Panc1 (cell line): Measurements from ENCODE around the gene OSBPL5. TPM values are rescaled to one million over a fixed set of nuclear protein-coding genes. Genes with fewer than 3 reads are reported as not detected.

Experiments
- ATAC-seq: fragments of 200-7000 bp; cut with Tn5 transposase; 2 replicates; pipeline ENCODE4 v1.9.1; 2020; ENCODE audit warnings: mild to moderate bottlenecking, moderate library complexity
- BruUV-seq: library from RNA; stranded (reverse); fragments of 400-500 nt; replicated peaks from 2 replicates; lab custom pipeline; 2021; lab: Mats Ljungman, UMichigan
- CTCF ChIA-PET: fragments of 300-600 bp; sonication (Branson Sonifier 250); formaldehyde crosslinking; loops from one replicate; lab custom pipeline; 2022; ENCODE audit warnings: antibody characterized with exemption; lab: Charles Lee
- POLR2A ChIA-PET: fragments of 300-600 bp; sonication (Branson Sonifier 250); formaldehyde crosslinking; loops from one replicate; lab custom pipeline; 2022; ENCODE audit warnings: antibody characterized with exemption; lab: Charles Lee
- DNase-seq: peaks from one replicate; pipeline ENCODE4 v3.0.0-alpha.2; 2010; ENCODE audit warnings: low read depth, low spot score
- H3K27ac ChIP-seq: 2 replicates; pipeline ENCODE4 v1.5.1; 2011; ENCODE audit warnings: mild to moderate bottlenecking, low read length, inconsistent platforms
- H3K27me3 ChIP-seq: fragments of 200-500 bp; sonication (Bioruptor generic); 2 replicates; pipeline ENCODE4 v1.6.0; 2014; ENCODE audit warnings: low read length, inconsistent platforms; ENCODE audit not compliant: control insufficient read depth, insufficient read depth
- H3K36me3 ChIP-seq: fragments of 200-500 bp; sonication (Bioruptor generic); 2 replicates; pipeline ENCODE4 v1.5.1; 2014; ENCODE audit warnings: inconsistent platforms, mild to moderate bottlenecking, low read length, moderate library complexity; ENCODE audit not compliant: control insufficient read depth, insufficient read depth
- H3K4me1 ChIP-seq: 2 replicates; pipeline ENCODE4 v1.5.1; 2011; ENCODE audit warnings: inconsistent platforms, mild to moderate bottlenecking, low read length, moderate library complexity; ENCODE audit not compliant: control insufficient read depth, insufficient read depth
- H3K4me3 ChIP-seq, 2 experiments: 2 replicates each; pipeline ENCODE4 v1.5.1; 2011 to 2012; ENCODE audit warnings: low read depth in 2 of 2, low read length in 2 of 2, mild to moderate bottlenecking in 2 of 2, inconsistent platforms in 1 of 2, moderate library complexity in 1 of 2
- H3K9me3 ChIP-seq: fragments of 200-500 bp; sonication (Bioruptor generic); 2 replicates; pipeline ENCODE4 v1.5.1; 2014; ENCODE audit warnings: low read depth, mild to moderate bottlenecking, inconsistent platforms, low read length, moderate library complexity; ENCODE audit not compliant: control insufficient read depth, insufficient read depth
- POLR2AphosphoS5 ChIP-seq: IDR thresholded peaks from 2 replicates; pipeline ENCODE4 v1.6.1; 2012; ENCODE audit warnings: mild to moderate bottlenecking, low read depth, low read length, moderate library complexity
- SIN3A ChIP-seq: IDR thresholded peaks from 2 replicates; pipeline ENCODE4 v1.6.1; 2012; ENCODE audit warnings: low read depth, mild to moderate bottlenecking, low read length, moderate library complexity, borderline replicate concordance; ENCODE audit not compliant: insufficient read depth
- TCF7L2 ChIP-seq: IDR thresholded peaks from 2 replicates; pipeline ENCODE4 v1.6.1; 2011; ENCODE audit warnings: mild to moderate bottlenecking, low read depth, low read length, inconsistent platforms
- in situ Hi-C: cut with HindIII; loops from 2 replicates; pipeline ENCODE4 v1.10.0; 2016; ENCODE audit warnings: low sequenced_read_pairs, low pct_unique_long_range_greater_than_20kb
- intact Hi-C: fragments of 100-400 bp; cut with micrococcal nuclease; formaldehyde crosslinking; loops from one replicate; pipeline ENCODE4 v1.10.0; 2022; ENCODE audit not compliant: unreplicated experiment
- total RNA-seq: library from RNA; stranded (reverse); gene quantifications from one replicate; pipeline ENCODE4 v1.2.1, GENCODE V29; 2021; ENCODE audit not compliant: unreplicated experiment
- TF ChIP-seq, protein P1 (sequence below), 2 experiments: IDR thresholded peaks; 2 replicates each; pipeline ENCODE4 v1.6.1; 2011 to 2012; ENCODE audit warnings: low read depth in 2 of 2, control low read depth in 1 of 2, low read length in 1 of 2, mild to moderate bottlenecking in 1 of 2, moderate library complexity in 1 of 2; ENCODE audit not compliant: insufficient read depth in 1 of 2
- TF ChIP-seq, protein P2 (sequence below): fragments of 450-650 bp; IDR thresholded peaks from 2 replicates; pipeline ENCODE4 v1.5.1; 2017; ENCODE audit warnings: mild to moderate bottlenecking

The OSBPL5 gene
- total RNA-seq, 1 experiment from 2014 or later, result 20.2 TPM

DNA sequence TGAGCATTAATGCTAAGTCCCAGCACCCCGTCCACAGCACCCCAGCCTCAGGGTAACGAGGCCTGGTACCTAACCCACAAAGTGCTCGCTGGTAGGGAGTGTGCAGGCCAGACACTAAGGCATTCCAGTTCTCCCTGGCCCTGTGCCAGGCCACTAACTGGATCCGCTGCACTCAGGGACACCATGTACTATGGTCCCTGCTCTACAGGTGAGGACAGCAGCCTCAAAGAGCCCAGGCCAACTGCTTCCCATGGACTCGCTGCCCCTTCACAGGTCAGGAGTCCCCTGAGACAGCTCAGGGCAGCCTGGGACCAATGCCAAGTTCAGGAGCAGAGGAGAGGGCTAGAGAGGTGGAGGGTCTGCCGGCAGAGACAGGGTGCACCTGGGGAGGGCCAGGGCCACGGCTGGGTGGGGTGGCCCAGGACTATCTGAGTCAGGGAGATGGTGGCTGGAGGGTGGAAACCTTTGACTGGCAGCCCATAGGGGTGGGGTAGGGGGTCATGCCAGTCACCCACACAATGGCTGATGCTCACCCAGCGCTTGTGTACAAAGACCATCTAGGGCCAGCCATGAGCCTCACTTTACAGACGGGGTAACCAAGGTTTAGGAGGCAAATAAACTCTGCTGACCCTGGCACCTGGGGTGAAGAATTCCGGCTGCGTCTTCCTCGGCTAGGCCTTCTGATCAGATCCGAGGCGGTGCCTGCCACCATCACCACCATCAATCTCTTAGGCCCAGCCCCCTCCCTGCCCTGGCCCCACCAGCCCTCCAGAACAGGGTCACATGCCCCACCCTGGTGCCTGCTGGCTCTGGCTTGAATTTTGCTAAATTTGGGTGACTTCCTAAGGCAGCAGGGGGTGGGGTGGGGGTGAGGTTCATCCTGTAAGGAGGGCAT is 5.6 kb downstream of the OSBPL5 start:
- H3K4me1 ChIP-seq, result peaks cover 45% of the 10 kb centered on the region
- TF ChIP-seq, protein P1, sequence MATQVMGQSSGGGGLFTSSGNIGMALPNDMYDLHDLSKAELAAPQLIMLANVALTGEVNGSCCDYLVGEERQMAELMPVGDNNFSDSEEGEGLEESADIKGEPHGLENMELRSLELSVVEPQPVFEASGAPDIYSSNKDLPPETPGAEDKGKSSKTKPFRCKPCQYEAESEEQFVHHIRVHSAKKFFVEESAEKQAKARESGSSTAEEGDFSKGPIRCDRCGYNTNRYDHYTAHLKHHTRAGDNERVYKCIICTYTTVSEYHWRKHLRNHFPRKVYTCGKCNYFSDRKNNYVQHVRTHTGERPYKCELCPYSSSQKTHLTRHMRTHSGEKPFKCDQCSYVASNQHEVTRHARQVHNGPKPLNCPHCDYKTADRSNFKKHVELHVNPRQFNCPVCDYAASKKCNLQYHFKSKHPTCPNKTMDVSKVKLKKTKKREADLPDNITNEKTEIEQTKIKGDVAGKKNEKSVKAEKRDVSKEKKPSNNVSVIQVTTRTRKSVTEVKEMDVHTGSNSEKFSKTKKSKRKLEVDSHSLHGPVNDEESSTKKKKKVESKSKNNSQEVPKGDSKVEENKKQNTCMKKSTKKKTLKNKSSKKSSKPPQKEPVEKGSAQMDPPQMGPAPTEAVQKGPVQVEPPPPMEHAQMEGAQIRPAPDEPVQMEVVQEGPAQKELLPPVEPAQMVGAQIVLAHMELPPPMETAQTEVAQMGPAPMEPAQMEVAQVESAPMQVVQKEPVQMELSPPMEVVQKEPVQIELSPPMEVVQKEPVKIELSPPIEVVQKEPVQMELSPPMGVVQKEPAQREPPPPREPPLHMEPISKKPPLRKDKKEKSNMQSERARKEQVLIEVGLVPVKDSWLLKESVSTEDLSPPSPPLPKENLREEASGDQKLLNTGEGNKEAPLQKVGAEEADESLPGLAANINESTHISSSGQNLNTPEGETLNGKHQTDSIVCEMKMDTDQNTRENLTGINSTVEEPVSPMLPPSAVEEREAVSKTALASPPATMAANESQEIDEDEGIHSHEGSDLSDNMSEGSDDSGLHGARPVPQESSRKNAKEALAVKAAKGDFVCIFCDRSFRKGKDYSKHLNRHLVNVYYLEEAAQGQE (IDR thresholded peaks at IDR 0.05; ENCODE audit: insufficient read depth in 1 of 2, low read depth in 2 of 2, low read length in 1 of 2), result 0 out of 4 replicates have a peak, but pooled peaks of 1 of the 2 experiments have one; percentile 0
- TF ChIP-seq TCF7L2, result no peak
- in situ Hi-C loops, result no loop called here
- peak overlapping the region; percentile 64 for H3K27ac ChIP-seq
- no peak for DNase-seq
- H3K27me3 ChIP-seq, result no peaks in the 10 kb centered on the region
- no peaks in the 10 kb centered on the region for H3K36me3 ChIP-seq
- H3K9me3 ChIP-seq, result no peaks in the 10 kb centered on the region
- POLR2A ChIA-PET, result no interaction called here
- CTCF ChIA-PET, result interaction anchor here (0.5 to 0.6 kb wide), 2 partner anchors 344 to 1037 kb away, joined by 3 to 4 read pairs; no protein-coding TSS in a partner anchor
- intact Hi-C loops, result no loop called here
- no TSS peak for BruUV-seq
- peak; percentile 4 for ATAC-seq
- peak overlapping the region; percentile 44 to 54 for H3K4me3 ChIP-seq

DNA sequence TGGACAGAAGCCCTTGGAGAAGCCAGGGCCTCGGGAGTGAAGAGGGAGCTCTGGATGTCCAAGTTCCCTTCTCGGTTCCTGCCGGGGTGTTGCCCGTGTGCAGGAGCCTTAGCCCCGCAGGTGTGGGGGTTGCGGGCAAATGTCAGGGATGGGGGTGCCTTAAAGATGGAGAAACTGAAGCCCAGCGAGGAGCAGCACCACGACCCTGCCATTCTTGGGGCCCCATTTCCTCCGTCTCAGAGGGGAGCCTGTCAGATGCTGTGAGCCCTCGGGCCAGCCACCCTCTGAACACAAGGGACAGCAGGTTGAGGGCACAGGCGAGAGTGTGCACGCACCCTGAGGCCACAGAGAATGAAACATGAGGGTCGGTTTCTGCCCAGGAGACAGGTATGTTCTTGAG is 6.3 kb downstream of the OSBPL5 start:
- Histone ChIP-seq H3K27ac (no peak overlapping the region), H3K4me1 (peaks cover 45% of the 10 kb centered on the region), H3K27me3 (no peaks in the 10 kb centered on the region), H3K36me3 (no peaks in the 10 kb centered on the region), H3K9me3 (no peaks in the 10 kb centered on the region), H3K4me3 (no peak overlapping the region)
- TF ChIP-seq TCF7L2, result no peak
- TF ChIP-seq SIN3A, result no peak
- TF ChIP-seq, protein P1 (IDR thresholded peaks at IDR 0.05; ENCODE audit: insufficient read depth in 1 of 2, low read depth in 2 of 2, low read length in 1 of 2), result no peak
- no peak for TF ChIP-seq POLR2AphosphoS5
- TF ChIP-seq, protein P2, sequence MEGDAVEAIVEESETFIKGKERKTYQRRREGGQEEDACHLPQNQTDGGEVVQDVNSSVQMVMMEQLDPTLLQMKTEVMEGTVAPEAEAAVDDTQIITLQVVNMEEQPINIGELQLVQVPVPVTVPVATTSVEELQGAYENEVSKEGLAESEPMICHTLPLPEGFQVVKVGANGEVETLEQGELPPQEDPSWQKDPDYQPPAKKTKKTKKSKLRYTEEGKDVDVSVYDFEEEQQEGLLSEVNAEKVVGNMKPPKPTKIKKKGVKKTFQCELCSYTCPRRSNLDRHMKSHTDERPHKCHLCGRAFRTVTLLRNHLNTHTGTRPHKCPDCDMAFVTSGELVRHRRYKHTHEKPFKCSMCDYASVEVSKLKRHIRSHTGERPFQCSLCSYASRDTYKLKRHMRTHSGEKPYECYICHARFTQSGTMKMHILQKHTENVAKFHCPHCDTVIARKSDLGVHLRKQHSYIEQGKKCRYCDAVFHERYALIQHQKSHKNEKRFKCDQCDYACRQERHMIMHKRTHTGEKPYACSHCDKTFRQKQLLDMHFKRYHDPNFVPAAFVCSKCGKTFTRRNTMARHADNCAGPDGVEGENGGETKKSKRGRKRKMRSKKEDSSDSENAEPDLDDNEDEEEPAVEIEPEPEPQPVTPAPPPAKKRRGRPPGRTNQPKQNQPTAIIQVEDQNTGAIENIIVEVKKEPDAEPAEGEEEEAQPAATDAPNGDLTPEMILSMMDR, result no peak
- DNase-seq, result no peak
- POLR2A ChIA-PET, result no interaction called here
- CTCF ChIA-PET, result interaction anchor here (0.5 to 0.6 kb wide), 2 partner anchors 343 to 1036 kb away, joined by 3 to 4 read pairs; no protein-coding TSS in a partner anchor
- intact Hi-C loops (no loop called here), in situ Hi-C loops (no loop called here)
- no peak for ATAC-seq
- no TSS peak for BruUV-seq
